Transverse colon (tissue), 4 donors: ENCODE measurements around the gene DISP3. TPM values are rescaled to one million over a fixed set of nuclear protein-coding genes. Genes with fewer than 3 reads are reported as not detected.

Experiments
- DNase-seq: peaks from one replicate; pipeline ENCODE4 v3.0.0-alpha.2; 2019
- H3K27ac ChIP-seq, 4 donors: fragments of 200-600 bp; sonication (generic); 2 replicates each; pipeline ENCODE4 v1.5.1; 2016 to 2018; ENCODE audit warnings: inconsistent platforms in 4 of 4
- H3K27me3 ChIP-seq: fragments of 200-600 bp; sonication (generic); 2 replicates; pipeline ENCODE4 v1.5.1; 2017; ENCODE audit warnings: inconsistent platforms
- H3K36me3 ChIP-seq, 4 donors: fragments of 200-600 bp; sonication (generic); 2 replicates each; pipeline ENCODE4 v1.5.1; 2017 to 2019; ENCODE audit warnings: inconsistent platforms in 4 of 4
- H3K4me1 ChIP-seq, 4 donors: fragments of 200-600 bp; sonication (generic); 2 replicates each; pipeline ENCODE4 v1.5.1; 2017 to 2020; ENCODE audit warnings: inconsistent platforms in 4 of 4
- H3K4me3 ChIP-seq, 4 donors: fragments of 200-600 bp; sonication (generic); 1 replicate in 1 of 4; 2 replicates in 3 of 4; pipeline versions ENCODE4 v1.5.1 to v1.6.1; 2017 to 2019; ENCODE audit warnings: inconsistent platforms in 4 of 4
- H3K9me3 ChIP-seq, 2 donors: fragments of 200-600 bp; sonication (generic); 2 replicates each; pipeline ENCODE4 v1.5.1; 2017 to 2019; ENCODE audit warnings: inconsistent platforms in 2 of 2
- CTCF ChIP-seq, 5 experiments: fragments of 200-600 bp in 3 of 5; fragments of 450-650 bp in 2 of 5; sonication (generic) in 3 of 5; IDR thresholded peaks; 1 replicate in 2 of 5; 2 replicates in 3 of 5; pipeline ENCODE4 v1.5.1; 2016 to 2017; ENCODE audit warnings: antibody characterized with exemption in 5 of 5, inconsistent platforms in 3 of 5, mild to moderate bottlenecking in 2 of 5, moderate library complexity in 1 of 5
- EP300 ChIP-seq: sonication (generic); formaldehyde crosslinking; IDR thresholded peaks from one replicate; pipeline ENCODE4 v1.6.1; 2017; ENCODE audit warnings: antibody characterized with exemption, low read depth
- POLR2A ChIP-seq: fragments of 450-650 bp; IDR thresholded peaks from one replicate; pipeline ENCODE4 v1.6.1; 2016; ENCODE audit warnings: antibody characterized with exemption, mild to moderate bottlenecking, moderate library complexity
- POLR2AphosphoS5 ChIP-seq, 3 donors: sonication (generic); formaldehyde crosslinking; IDR thresholded peaks; one replicate each; pipeline ENCODE4 v1.6.1; 2016; ENCODE audit warnings: antibody characterized with exemption in 3 of 3
- WGBS, 2 donors: methylation state at CpG; one replicate each; pipeline ENCODE4 v1.1.5; 2018; ENCODE audit warnings: low coverage in 1 of 2; 5-methylcytosine and 5-hydroxymethylcytosine counted together
- in situ Hi-C, 4 donors: fragments of 200-750 bp; cut with MboI; loops; one replicate each; pipeline versions ENCODE4 v1.15.0 to v1.15.1; 2017; ENCODE audit warnings: low sequenced_read_pairs in 3 of 4, low pct_ligation_motif_present in 1 of 4, low pct_unique_long_range_greater_than_20kb in 1 of 4
- intact Hi-C: fragments of 100-400 bp; cut with DNase I; formaldehyde crosslinking; loops from one replicate; pipeline ENCODE4 v1.15.1; 2023; ENCODE audit warnings: low total_unique reads
- total RNA-seq, 4 donors: library from RNA; depleted of rRNA; stranded (reverse); fragments of >200 nt; gene quantifications; one replicate each; pipeline ENCODE4 v1.1.0, GENCODE V29; 2016

Gene DISP3
- total RNA-seq, 4 donors from 2014 or later, result under 0.01 to 2.6 (median 0.16) TPM; not detected in 1

GRCh38 chr1:11525151-11525505, 46.2 kb downstream of the DISP3 start:
- WGBS, 2 donors, result 86% methylated on average over 8 of the region's 8 CpGs; no CpG with 5 or more reads in 1 of the 2 donors
- Histone ChIP-seq H3K9me3 (no peaks in the 10 kb centered on the region), H3K27me3 (no peaks in the 10 kb centered on the region), H3K36me3 (no peaks in the 10 kb centered on the region), H3K4me1 (no peaks in the 10 kb centered on the region), H3K27ac (no peak overlapping the region), H3K4me3 (no peak overlapping the region)
- TF ChIP-seq EP300 (no peak), POLR2A (no peak), POLR2AphosphoS5 (IDR thresholded peaks at IDR 0.05) (no peak)
- no peak for DNase-seq
- intact Hi-C loops, result no loop called here
- in situ Hi-C loops, result no loop called here

GRCh38 chr1:11525516-11525915, 46.6 kb downstream of the DISP3 start:
- Histone ChIP-seq H3K27me3 (no peaks in the 10 kb centered on the region), H3K36me3 (no peaks in the 10 kb centered on the region), H3K4me1 (no peaks in the 10 kb centered on the region), H3K27ac (no peak overlapping the region), H3K4me3 (no peak overlapping the region), H3K9me3 (no peaks in the 10 kb centered on the region)
- 76 to 80% methylated on average over 2 to 7 of the region's 7 CpGs for WGBS, 2 donors
- TF ChIP-seq CTCF (IDR thresholded peaks at IDR 0.05), result no peak
- DNase-seq, result no peak
- intact Hi-C loops (no loop called here), in situ Hi-C loops (no loop called here)

- H3K27me3 ChIP-seq, result no peaks in the 10 kb centered on the region
- no peak for DNase-seq
- no peaks in the 10 kb centered on the region for H3K4me1 ChIP-seq
- no peaks in the 10 kb centered on the region for H3K9me3 ChIP-seq
- intact Hi-C loops (no loop called here), in situ Hi-C loops (no loop called here)
- H3K27ac ChIP-seq, result no peak overlapping the region
- WGBS, 2 donors, result 80 to 86% methylated on average over 11 to 26 of the region's 26 CpGs
- H3K4me3 ChIP-seq, result no peak overlapping the region
- no peak for TF ChIP-seq POLR2AphosphoS5 (IDR thresholded peaks at IDR 0.05)
- no peaks in the 10 kb centered on the region for H3K36me3 ChIP-seq
Measured at GRCh38 chr1:11526071-11526895, 47.3 kb downstream of the DISP3 start.

GRCh38 chr1:11527541-11528452, 48.8 kb downstream of the DISP3 start:
- 85 to 86% methylated on average over 4 to 13 of the region's 13 CpGs for WGBS, 2 donors
- H3K27me3 ChIP-seq, result no peaks in the 10 kb centered on the region
- no peak for DNase-seq
- no peak for TF ChIP-seq POLR2AphosphoS5 (IDR thresholded peaks at IDR 0.05)
- no peak for TF ChIP-seq POLR2A
- TF ChIP-seq EP300, result no peak
- no peak for TF ChIP-seq CTCF (IDR thresholded peaks at IDR 0.05)
- H3K4me1 ChIP-seq, result no peaks in the 10 kb centered on the region
- no peak overlapping the region for H3K27ac ChIP-seq
- no peak overlapping the region for H3K4me3 ChIP-seq
- H3K9me3 ChIP-seq, result no peaks in the 10 kb centered on the region
- in situ Hi-C loops (no loop called here), intact Hi-C loops (no loop called here)
- H3K36me3 ChIP-seq, result no peaks in the 10 kb centered on the region

- TF ChIP-seq POLR2AphosphoS5 (IDR thresholded peaks at IDR 0.05) (no peak), EP300 (no peak), POLR2A (no peak), CTCF (IDR thresholded peaks at IDR 0.05) (no peak)
- H3K9me3 ChIP-seq, result no peaks in the 10 kb centered on the region
- H3K27me3 ChIP-seq, result no peaks in the 10 kb centered on the region
- in situ Hi-C loops (no loop called here), intact Hi-C loops (no loop called here)
- DNase-seq, result no peak
- H3K4me1 ChIP-seq, result no peaks in the 10 kb centered on the region
- no peak overlapping the region for H3K27ac ChIP-seq
- H3K4me3 ChIP-seq, result no peak overlapping the region
- no peaks in the 10 kb centered on the region for H3K36me3 ChIP-seq
- 78% methylated on average over 12 of the region's 13 CpGs; no CpG with 5 or more reads in 1 of the 2 donors for WGBS, 2 donors
Measured at GRCh38 chr1:11528611-11529261, 49.8 kb downstream of the DISP3 start.
